Testis (tissue), 2 donors: Measurements from ENCODE around the gene RIBC2.

Experiments
- POLR2A ChIP-seq: fragments of 450-650 bp; IDR thresholded peaks from one replicate; pipeline ENCODE4 v1.6.1; 2017; ENCODE audit warnings: antibody characterized with exemption, mild to moderate bottlenecking, moderate library complexity
- TF ChIP-seq, protein P1 (sequence below), 3 experiments: fragments of 450-650 bp in 2 of 3; fragments of 200-600 bp in 1 of 3; sonication (generic) in 1 of 3; IDR thresholded peaks; one replicate each; pipeline ENCODE4 v1.5.1; 2016 to 2019; ENCODE audit warnings: antibody characterized with exemption in 3 of 3, mild to moderate bottlenecking in 2 of 3, moderate library complexity in 1 of 3

DNA sequence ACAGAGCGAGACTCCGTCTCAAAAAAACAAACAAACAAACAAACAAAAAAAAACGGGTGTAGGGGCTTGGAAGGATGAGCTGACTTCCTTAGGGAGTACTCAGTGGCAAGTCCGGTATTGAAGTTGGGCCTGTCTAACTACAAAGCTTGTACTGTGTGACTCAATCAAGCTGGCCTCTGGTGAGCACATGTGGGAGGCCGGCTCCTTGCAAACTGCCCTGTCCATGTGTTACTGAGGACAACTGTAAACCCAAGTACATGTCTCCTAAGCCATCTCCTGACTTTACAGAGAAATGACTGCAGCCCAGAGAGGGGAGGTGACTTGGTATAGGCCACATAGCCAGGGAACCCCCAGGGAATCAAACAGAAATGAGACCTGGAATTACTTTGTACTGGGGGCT is 11.6 kb downstream of the RIBC2 start:
- TF ChIP-seq, protein P1, sequence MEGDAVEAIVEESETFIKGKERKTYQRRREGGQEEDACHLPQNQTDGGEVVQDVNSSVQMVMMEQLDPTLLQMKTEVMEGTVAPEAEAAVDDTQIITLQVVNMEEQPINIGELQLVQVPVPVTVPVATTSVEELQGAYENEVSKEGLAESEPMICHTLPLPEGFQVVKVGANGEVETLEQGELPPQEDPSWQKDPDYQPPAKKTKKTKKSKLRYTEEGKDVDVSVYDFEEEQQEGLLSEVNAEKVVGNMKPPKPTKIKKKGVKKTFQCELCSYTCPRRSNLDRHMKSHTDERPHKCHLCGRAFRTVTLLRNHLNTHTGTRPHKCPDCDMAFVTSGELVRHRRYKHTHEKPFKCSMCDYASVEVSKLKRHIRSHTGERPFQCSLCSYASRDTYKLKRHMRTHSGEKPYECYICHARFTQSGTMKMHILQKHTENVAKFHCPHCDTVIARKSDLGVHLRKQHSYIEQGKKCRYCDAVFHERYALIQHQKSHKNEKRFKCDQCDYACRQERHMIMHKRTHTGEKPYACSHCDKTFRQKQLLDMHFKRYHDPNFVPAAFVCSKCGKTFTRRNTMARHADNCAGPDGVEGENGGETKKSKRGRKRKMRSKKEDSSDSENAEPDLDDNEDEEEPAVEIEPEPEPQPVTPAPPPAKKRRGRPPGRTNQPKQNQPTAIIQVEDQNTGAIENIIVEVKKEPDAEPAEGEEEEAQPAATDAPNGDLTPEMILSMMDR (IDR thresholded peaks at IDR 0.05), result no peak
- no peak for TF ChIP-seq POLR2A
